NT2/D1 (cell line): ENCODE measurements around the gene ASNSD1.
"Not testable (repeated sequence)": the region's sequence is repeated elsewhere in the genome, so short reads cannot be mapped to it uniquely, and the experiment has no call there.

Experiments used
- DNase-seq: peaks from one replicate; pipeline ENCODE4 v3.0.0-alpha.2; 2011; ENCODE audit warnings: low read depth, low spot score
- H3K27me3 ChIP-seq: 2 replicates; pipeline ENCODE4 v1.6.0; 2011; ENCODE audit warnings: mild to moderate bottlenecking; ENCODE audit not compliant: insufficient read length, insufficient read depth
- H3K36me3 ChIP-seq: 2 replicates; pipeline ENCODE4 v1.6.1; 2011; ENCODE audit warnings: mild to moderate bottlenecking, low read length, mixed read lengths; ENCODE audit not compliant: insufficient read depth, insufficient read length
- H3K4me1 ChIP-seq: 2 replicates; pipeline ENCODE4 v1.5.1; 2011; ENCODE audit not compliant: insufficient read depth, insufficient read length
- H3K4me3 ChIP-seq: 2 replicates; pipeline ENCODE4 v1.5.1; 2011; ENCODE audit warnings: low read depth; ENCODE audit not compliant: insufficient read length
- H3K9ac ChIP-seq: 2 replicates; pipeline ENCODE4 v1.6.0; 2011; ENCODE audit warnings: low read depth; ENCODE audit not compliant: insufficient read length
- H3K9me3 ChIP-seq: 2 replicates; pipeline ENCODE4 v1.5.1; 2011; ENCODE audit warnings: mild to moderate bottlenecking, low read length; ENCODE audit not compliant: insufficient read depth
- SUZ12 ChIP-seq: IDR thresholded peaks from 2 replicates; pipeline ENCODE4 v1.6.1; 2011; ENCODE audit not compliant: insufficient read length, insufficient read depth; ENCODE audit errors: extremely low read depth
- YY1 ChIP-seq: IDR thresholded peaks from 2 replicates; pipeline ENCODE4 v1.6.1; 2011; ENCODE audit not compliant: insufficient read length, insufficient read depth
- ZNF274 ChIP-seq: IDR thresholded peaks from 2 replicates; pipeline ENCODE4 v1.6.1; 2011; ENCODE audit warnings: mild to moderate bottlenecking, low read depth, low read length

The ASNSD1 gene

GRCh38 chr2:189648846-189649509 lies 12.3 kb upstream of the ASNSD1 start:
- H3K4me1 ChIP-seq, result no peaks in the 10 kb centered on the region
- no peak for DNase-seq
- no peaks in the 10 kb centered on the region for H3K36me3 ChIP-seq
- TF ChIP-seq ZNF274, result no peak
- TF ChIP-seq SUZ12, result no peak
- no peak for TF ChIP-seq YY1
- no peak overlapping the region for H3K4me3 ChIP-seq
- no peak overlapping the region for H3K9ac ChIP-seq
- H3K27me3 ChIP-seq, result no peaks in the 10 kb centered on the region
- peaks cover 21% of the 10 kb centered on the region for H3K9me3 ChIP-seq

- H3K9me3 ChIP-seq, result peaks cover 26% of the 10 kb centered on the region
- H3K4me1 ChIP-seq, result no peaks in the 10 kb centered on the region
- no peak for TF ChIP-seq ZNF274
- no peak for TF ChIP-seq SUZ12
- TF ChIP-seq YY1, result no peak
Observed at GRCh38 chr2:189651284-189651683, 10.0 kb upstream of the ASNSD1 start.

GRCh38 chr2:189653464-189653863 lies 7.8 kb upstream of the ASNSD1 start:
- not testable (repeated sequence) for H3K27me3 ChIP-seq, H3K4me3 ChIP-seq, DNase-seq, H3K4me1 ChIP-seq, H3K36me3 ChIP-seq, H3K9ac ChIP-seq
- H3K9me3 ChIP-seq, result peaks cover 26% of the 10 kb centered on the region

More at GRCh38 chr2:189651284-189651683, 10.0 kb upstream of the ASNSD1 start:
- Histone ChIP-seq H3K27me3 (no peaks in the 10 kb centered on the region), H3K36me3 (no peaks in the 10 kb centered on the region), H3K4me3 (no peak overlapping the region), H3K9ac (no peak overlapping the region)
- DNase-seq, result no peak

- Histone ChIP-seq H3K9me3 (peaks cover 26% of the 10 kb centered on the region), H3K9ac (no peak overlapping the region), H3K36me3 (no peaks in the 10 kb centered on the region), H3K27me3 (no peaks in the 10 kb centered on the region), H3K4me1 (peaks cover 2% of the 10 kb centered on the region), H3K4me3 (no peak overlapping the region)
- DNase-seq, result no peak
- TF ChIP-seq YY1 (no peak), SUZ12 (no peak), ZNF274 (no peak)
Observed at GRCh38 chr2:189654641-189655040, 6.6 kb upstream of the ASNSD1 start.

GRCh38 chr2:189657867-189658266 lies 3.4 kb upstream of the ASNSD1 start:
- H3K4me3 ChIP-seq, result no peak overlapping the region
- no peak for DNase-seq
- no peak overlapping the region for H3K9ac ChIP-seq
- peaks cover 12% of the 10 kb centered on the region for H3K9me3 ChIP-seq
- TF ChIP-seq YY1, result no peak
- no peak for TF ChIP-seq SUZ12
- TF ChIP-seq ZNF274, result no peak
- peaks cover 4% of the 10 kb centered on the region for H3K4me1 ChIP-seq
- H3K27me3 ChIP-seq, result no peaks in the 10 kb centered on the region
- H3K36me3 ChIP-seq, result peaks cover 3% of the 10 kb centered on the region

GRCh38 chr2:189658306-189659212 lies 2.7 kb upstream of the ASNSD1 start:
- DNase-seq, result no peak
- TF ChIP-seq ZNF274, result no peak
- no peak for TF ChIP-seq SUZ12
- TF ChIP-seq YY1, result no peak
- H3K9ac ChIP-seq, result no peak overlapping the region
- peaks cover 5% of the 10 kb centered on the region for H3K9me3 ChIP-seq
- peaks cover 6% of the 10 kb centered on the region for H3K36me3 ChIP-seq
- H3K27me3 ChIP-seq, result no peaks in the 10 kb centered on the region
- H3K4me3 ChIP-seq, result no peak overlapping the region
- peaks cover 4% of the 10 kb centered on the region for H3K4me1 ChIP-seq

- DNase-seq, result no peak
Observed at GRCh38 chr2:189659734-189660133, 1.5 kb upstream of the ASNSD1 start.

More at GRCh38 chr2:189659734-189660133, 1.5 kb upstream of the ASNSD1 start:
- H3K4me3 ChIP-seq, result no peak overlapping the region
- no peak overlapping the region for H3K9ac ChIP-seq
- peaks cover 18% of the 10 kb centered on the region for H3K36me3 ChIP-seq
- H3K4me1 ChIP-seq, result peaks cover 4% of the 10 kb centered on the region
- TF ChIP-seq ZNF274 (no peak), SUZ12 (no peak), YY1 (no peak)
- peaks cover 4% of the 10 kb centered on the region; the same call in 1 of the 2 replicates for H3K9me3 ChIP-seq
- no peaks in the 10 kb centered on the region for H3K27me3 ChIP-seq
